Parathyroid adenoma (tissue), 2 donors: ENCODE data around the gene RCOR1.
"Not testable (repeated sequence)": the region's sequence is repeated elsewhere in the genome, so short reads cannot be mapped to it uniquely, and the experiment has no call there.

Experiments used
- H2AFZ ChIP-seq: fragments of 300-600 bp; sonication (generic); one replicate; pipeline ENCODE4 v1.7.0; 2017; ENCODE audit warnings: antibody characterized with exemption, mild to moderate bottlenecking
- H3K27ac ChIP-seq: fragments of 300-600 bp; sonication (generic); one replicate; pipeline ENCODE4 v1.7.0; 2017
- H3K27me3 ChIP-seq: fragments of 300-600 bp; sonication (generic); one replicate; pipeline ENCODE4 v1.7.0; 2017; ENCODE audit warnings: low read length; ENCODE audit not compliant: control insufficient read depth, insufficient read depth
- H3K36me3 ChIP-seq: fragments of 300-600 bp; sonication (generic); one replicate; pipeline ENCODE4 v1.7.0; 2017; ENCODE audit warnings: low read length; ENCODE audit not compliant: control insufficient read depth, insufficient read depth
- H3K4me1 ChIP-seq: fragments of 300-600 bp; sonication (generic); one replicate; pipeline ENCODE4 v1.7.0; 2017; ENCODE audit warnings: control low read depth
- H3K4me2 ChIP-seq: fragments of 300-600 bp; sonication (generic); one replicate; pipeline ENCODE4 v1.7.0; 2017; ENCODE audit warnings: low read length
- H3K4me3 ChIP-seq: fragments of 300-600 bp; sonication (generic); one replicate; pipeline ENCODE4 v1.7.0; 2017; ENCODE audit warnings: low read depth, low read length
- H3K79me2 ChIP-seq: fragments of 300-600 bp; sonication (generic); one replicate; pipeline ENCODE4 v1.7.0; 2017; ENCODE audit warnings: control low read depth
- H3K9ac ChIP-seq: fragments of 300-600 bp; sonication (generic); one replicate; pipeline ENCODE4 v1.7.0; 2017; ENCODE audit warnings: mild to moderate bottlenecking
- H3K9me3 ChIP-seq: fragments of 300-600 bp; sonication (generic); one replicate; pipeline ENCODE4 v1.7.0; 2017; ENCODE audit warnings: low read length; ENCODE audit not compliant: control insufficient read depth
- TF ChIP-seq, protein P1 (sequence below): fragments of 300-600 bp; sonication (generic); IDR thresholded peaks from one replicate; pipeline ENCODE4 v1.7.0; 2017; ENCODE audit warnings: antibody characterized with exemption, mild to moderate bottlenecking
- donor health status: primary hyperparathyroidism.

The RCOR1 gene

DNA sequence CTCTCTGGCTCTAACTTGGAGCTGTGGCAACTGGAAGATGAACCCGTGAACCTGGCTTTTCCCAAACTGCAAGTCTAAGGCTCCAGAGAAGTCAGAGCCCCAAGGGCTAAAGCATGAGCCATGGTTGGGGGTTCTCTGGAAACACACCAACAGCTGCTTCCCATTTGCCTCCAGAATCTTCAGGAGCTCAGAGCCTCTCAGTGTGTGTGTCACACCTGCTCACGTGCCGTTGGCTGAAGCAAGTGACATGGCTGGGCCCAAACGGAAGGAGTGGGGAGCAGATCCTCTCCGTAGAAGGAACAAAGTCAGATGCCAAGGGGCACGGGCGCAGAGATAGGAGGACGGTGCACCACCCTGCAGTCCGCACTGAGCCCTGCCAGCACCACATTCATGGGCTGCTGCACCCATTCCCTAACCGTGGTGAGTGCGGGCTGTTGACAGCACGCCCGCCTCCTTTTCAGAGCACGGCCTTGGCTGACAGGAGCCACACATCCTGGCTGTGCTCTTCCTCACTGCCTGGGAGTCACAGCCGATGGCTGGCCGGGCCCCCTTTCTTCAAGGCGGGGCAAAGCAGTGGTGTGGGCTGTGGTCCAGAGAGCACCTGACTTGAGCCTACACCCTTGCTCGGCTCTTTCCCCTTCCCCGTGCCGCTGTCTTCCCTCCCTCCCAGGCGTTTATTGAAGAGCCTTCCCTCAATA is 168.2 kb downstream of the RCOR1 start:
- Histone ChIP-seq H3K4me3 (no peak overlapping the region), H3K9ac (no peak overlapping the region), H2AFZ (peak overlapping the region; percentile 65), H3K27ac (no peak overlapping the region), H3K9me3 (no peaks in the 10 kb centered on the region), H3K36me3 (no peaks in the 10 kb centered on the region), H3K4me2 (no peak overlapping the region), H3K4me1 (no peaks in the 10 kb centered on the region), H3K79me2 (no peaks in the 10 kb centered on the region), H3K27me3 (no peaks in the 10 kb centered on the region)
- TF ChIP-seq, protein P1, sequence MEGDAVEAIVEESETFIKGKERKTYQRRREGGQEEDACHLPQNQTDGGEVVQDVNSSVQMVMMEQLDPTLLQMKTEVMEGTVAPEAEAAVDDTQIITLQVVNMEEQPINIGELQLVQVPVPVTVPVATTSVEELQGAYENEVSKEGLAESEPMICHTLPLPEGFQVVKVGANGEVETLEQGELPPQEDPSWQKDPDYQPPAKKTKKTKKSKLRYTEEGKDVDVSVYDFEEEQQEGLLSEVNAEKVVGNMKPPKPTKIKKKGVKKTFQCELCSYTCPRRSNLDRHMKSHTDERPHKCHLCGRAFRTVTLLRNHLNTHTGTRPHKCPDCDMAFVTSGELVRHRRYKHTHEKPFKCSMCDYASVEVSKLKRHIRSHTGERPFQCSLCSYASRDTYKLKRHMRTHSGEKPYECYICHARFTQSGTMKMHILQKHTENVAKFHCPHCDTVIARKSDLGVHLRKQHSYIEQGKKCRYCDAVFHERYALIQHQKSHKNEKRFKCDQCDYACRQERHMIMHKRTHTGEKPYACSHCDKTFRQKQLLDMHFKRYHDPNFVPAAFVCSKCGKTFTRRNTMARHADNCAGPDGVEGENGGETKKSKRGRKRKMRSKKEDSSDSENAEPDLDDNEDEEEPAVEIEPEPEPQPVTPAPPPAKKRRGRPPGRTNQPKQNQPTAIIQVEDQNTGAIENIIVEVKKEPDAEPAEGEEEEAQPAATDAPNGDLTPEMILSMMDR: no peak

DNA sequence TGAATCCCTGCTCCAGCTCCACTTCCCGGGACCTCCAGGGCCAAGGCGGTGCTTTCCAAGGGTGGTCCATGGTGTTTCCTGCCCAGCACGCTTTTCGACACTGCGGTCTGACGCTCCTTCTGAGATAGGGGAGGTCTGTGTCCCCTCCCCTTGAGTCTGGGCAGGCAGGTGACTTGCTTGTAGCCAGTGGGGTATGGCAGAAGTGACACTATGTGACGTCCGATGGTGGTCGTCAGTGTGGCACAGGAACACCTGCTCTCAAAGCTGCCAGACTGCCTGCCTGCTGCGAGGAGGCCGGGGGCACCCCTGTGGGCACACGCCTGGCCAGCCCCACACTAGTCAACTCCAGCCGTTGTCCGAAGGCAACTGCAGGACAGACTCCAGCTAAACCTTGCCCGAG is 168.8 kb downstream of the RCOR1 start:
- H3K9ac ChIP-seq: no peak overlapping the region
- H3K36me3 ChIP-seq: no peaks in the 10 kb centered on the region
- H3K79me2 ChIP-seq: no peaks in the 10 kb centered on the region
- no peak overlapping the region for H3K27ac ChIP-seq
- no peak overlapping the region for H3K4me3 ChIP-seq
- no peaks in the 10 kb centered on the region for H3K4me1 ChIP-seq
- no peaks in the 10 kb centered on the region for H3K9me3 ChIP-seq
- peak overlapping the region; percentile 65 for H2AFZ ChIP-seq
- no peak overlapping the region for H3K4me2 ChIP-seq
- TF ChIP-seq, protein P1: no peak
- H3K27me3 ChIP-seq: no peaks in the 10 kb centered on the region

GRCh38 chr14:102764220-102764671 is 171.8 kb downstream of the RCOR1 start:
- no peaks in the 10 kb centered on the region for H3K79me2 ChIP-seq
- H3K4me2 ChIP-seq: no peak overlapping the region
- H3K27me3 ChIP-seq: no peaks in the 10 kb centered on the region
- no peak overlapping the region for H2AFZ ChIP-seq
- no peaks in the 10 kb centered on the region for H3K4me1 ChIP-seq
- no peak overlapping the region for H3K4me3 ChIP-seq
- H3K9ac ChIP-seq: no peak overlapping the region
- no peaks in the 10 kb centered on the region for H3K36me3 ChIP-seq
- TF ChIP-seq, protein P1: no peak
- no peak overlapping the region for H3K27ac ChIP-seq
- no peaks in the 10 kb centered on the region for H3K9me3 ChIP-seq

DNA sequence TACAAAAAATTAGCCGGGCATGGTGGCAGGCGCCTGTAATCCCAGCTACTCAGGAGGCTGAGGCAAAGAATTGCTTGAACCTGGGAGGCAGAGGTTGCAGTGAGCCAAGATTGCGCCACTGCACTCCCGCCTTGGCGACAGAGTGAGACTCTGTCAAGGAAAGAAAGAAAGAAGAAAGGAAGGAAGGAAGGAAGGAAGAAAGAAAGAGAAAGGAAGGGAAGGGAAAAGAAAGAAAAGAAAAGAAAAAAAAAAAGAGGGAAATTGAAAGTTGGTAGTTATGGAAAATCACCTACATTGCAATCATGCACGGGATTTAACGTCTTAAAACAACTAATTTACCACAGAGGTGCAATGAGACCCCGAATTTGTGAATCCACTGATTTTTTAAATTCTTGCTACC is 173.3 kb downstream of the RCOR1 start:
- not testable (repeated sequence) for H3K27ac ChIP-seq, H3K9ac ChIP-seq, H3K4me2 ChIP-seq, H2AFZ ChIP-seq, H3K79me2 ChIP-seq, H3K4me1 ChIP-seq, H3K9me3 ChIP-seq, H3K27me3 ChIP-seq, H3K4me3 ChIP-seq, H3K36me3 ChIP-seq

GRCh38 chr14:102768223-102769048 is 176.0 kb downstream of the RCOR1 start:
- Histone ChIP-seq H3K4me1 (no peaks in the 10 kb centered on the region), H3K4me3 (no peak overlapping the region), H3K9me3 (no peaks in the 10 kb centered on the region), H3K36me3 (no peaks in the 10 kb centered on the region), H3K79me2 (no peaks in the 10 kb centered on the region), H3K27ac (no peak overlapping the region), H3K9ac (no peak overlapping the region), H3K4me2 (no peak overlapping the region), H3K27me3 (no peaks in the 10 kb centered on the region), H2AFZ (no peak overlapping the region)
- TF ChIP-seq, protein P1: no peak
